ENCODE measurements around the gene LZTR1. TPM values are rescaled to one million over a fixed set of nuclear protein-coding genes. Genes with fewer than 3 reads are reported as not detected.

Gene LZTR1
- polyA plus RNA-seq, 3 donors = 35.7 to 42.8 (median 37.3) TPM

Other genes starting within 250 kb of the LZTR1 start
- 1 to 10 TPM; 2.3 to 4.4 (median 3.8) TPM for gene SERPIND1, start 208.2 kb upstream of the LZTR1 start, polyA plus RNA-seq (ENCODE audit: insufficient read length in 3 of 3)
- 10 to 100 TPM; 56.5 to 58.7 (median 57.4) TPM for gene PI4KA, start 123.5 kb upstream of the LZTR1 start, polyA plus RNA-seq (ENCODE audit: insufficient read length in 3 of 3)
- gene SNAP29, start 123.3 kb upstream of the LZTR1 start, polyA plus RNA-seq (ENCODE audit: insufficient read length in 3 of 3) = 10 to 100 TPM; 34.0 to 34.9 (median 34.6) TPM
- 10 to 100 TPM; 63.1 to 65.0 (median 64.5) TPM for gene CRKL, start 64.9 kb upstream of the LZTR1 start, polyA plus RNA-seq (ENCODE audit: insufficient read length in 3 of 3)
- under 1 TPM; 0.69 to 0.97 (median 0.76) TPM for gene AIFM3, start 15.0 kb upstream of the LZTR1 start, polyA plus RNA-seq (ENCODE audit: insufficient read length in 3 of 3)
- 10 to 100 TPM; 15.4 to 17.2 (median 16.1) TPM for gene THAP7, start 19.8 kb downstream of the LZTR1 start, polyA plus RNA-seq (ENCODE audit: insufficient read length in 3 of 3)
- gene P2RX6, start 32.9 kb downstream of the LZTR1 start, polyA plus RNA-seq (ENCODE audit: insufficient read length in 3 of 3) = 1 to 10 TPM in 2 of 3 donors, under 1 TPM in 1; 0.89 to 1.4 (median 1.1) TPM
- gene SLC7A4, start 50.3 kb downstream of the LZTR1 start, polyA plus RNA-seq (ENCODE audit: insufficient read length in 3 of 3) = 1 to 10 TPM in 2 of 3 donors, under 1 TPM in 1; 0.94 to 1.5 (median 1.4) TPM
- gene LRRC74B, start 63.6 kb downstream of the LZTR1 start, polyA plus RNA-seq (ENCODE audit: insufficient read length in 3 of 3) = under 1 TPM; 0.07 to 0.20 (median 0.11) TPM